Measurements from ENCODE around the gene TJP1. TPM values are rescaled to one million over a fixed set of nuclear protein-coding genes. Genes with fewer than 3 reads are reported as not detected.

The TJP1 gene
- total and polyA plus RNA-seq, 12 donors: 15.0 to 68.3 (median 50.1) TPM

- 42 to 62% (median 48%) methylated on average over 3 of the region's 3 CpGs for WGBS, 4 donors
- Histone ChIP-seq H3K4me1 (replicated peaks in 1 of 2) (peaks cover 13 to 47% of the 10 kb centered on the region in 2 donors), H3K27ac (peak overlapping the region in 2 of 5 donors; percentile 10 to 44), H3K27me3 (no peaks in the 10 kb centered on the region), H3K36me3 (replicated peaks in 1 of 2) (no peaks in the 10 kb centered on the region), H3K9me3 (replicated peaks in 1 of 3) (no peaks in the 10 kb centered on the region), H3K4me3 (no peak overlapping the region)
- DNase-seq: peak in 3 of 7 donors; percentile 30 to 41 (median 31)
- TF ChIP-seq POLR2A (IDR thresholded peaks at IDR 0.05) (no peak), CTCF (IDR thresholded peaks at IDR 0.05) (no peak)
- intact Hi-C loops (cut with DNase I): no loop called here
Measured at GRCh38 chr15:29815000-29815710, 7.1 kb downstream of the TJP1 start.

GRCh38 chr15:29813009-29813408 lies 9.3 kb downstream of the TJP1 start:
- TF ChIP-seq POLR2A (IDR thresholded peaks at IDR 0.05): no peak
- no peak for TF ChIP-seq CTCF (IDR thresholded peaks at IDR 0.05)
- Histone ChIP-seq H3K27ac (no peak overlapping the region), H3K4me1 (replicated peaks in 1 of 2) (peaks cover 13 to 35% of the 10 kb centered on the region in 2 donors), H3K27me3 (no peaks in the 10 kb centered on the region), H3K36me3 (replicated peaks in 1 of 2) (no peaks in the 10 kb centered on the region), H3K9me3 (replicated peaks in 1 of 3) (no peaks in the 10 kb centered on the region), H3K4me3 (no peak overlapping the region)
- intact Hi-C loops (cut with DNase I): no loop called here
- DNase-seq: no peak

- Histone ChIP-seq H3K36me3 (replicated peaks in 1 of 2) (no peaks in the 10 kb centered on the region), H3K27me3 (no peaks in the 10 kb centered on the region), H3K9me3 (replicated peaks in 1 of 3) (no peaks in the 10 kb centered on the region), H3K27ac (no peak overlapping the region), H3K4me3 (no peak overlapping the region), H3K4me1 (replicated peaks in 1 of 2) (peaks cover 13 to 35% of the 10 kb centered on the region in 2 donors)
- TF ChIP-seq POLR2A (IDR thresholded peaks at IDR 0.05) (no peak), CTCF (IDR thresholded peaks at IDR 0.05) (no peak)
- 53 to 64% (median 59%) methylated on average over 2 of the region's 2 CpGs for WGBS, 4 donors
- intact Hi-C loops (cut with DNase I): no loop called here
- DNase-seq: no peak
Measured at GRCh38 chr15:29812384-29812694, 9.9 kb downstream of the TJP1 start.

- Histone ChIP-seq H3K4me3 (no peak overlapping the region), H3K4me1 (replicated peaks in 1 of 2) (peaks cover 13 to 35% of the 10 kb centered on the region in 2 donors), H3K9me3 (replicated peaks in 1 of 3) (no peaks in the 10 kb centered on the region), H3K27ac (no peak overlapping the region), H3K36me3 (replicated peaks in 1 of 2) (no peaks in the 10 kb centered on the region), H3K27me3 (no peaks in the 10 kb centered on the region)
- no peak for DNase-seq
- TF ChIP-seq POLR2A (IDR thresholded peaks at IDR 0.05) (no peak), CTCF (IDR thresholded peaks at IDR 0.05) (no peak)
- 78 to 92% (median 85%) methylated on average over 2 of the region's 2 CpGs for WGBS, 4 donors
- intact Hi-C loops (cut with DNase I): no loop called here
Measured at GRCh38 chr15:29811691-29812383, 10.4 kb downstream of the TJP1 start.
